Measurements from ENCODE around the gene PEX26.
"Not testable (repeated sequence)": the region's sequence is repeated elsewhere in the genome, so short reads cannot be mapped to it uniquely, and the experiment has no call there.

Gene PEX26

GRCh38 chr22:18056161-18056666 is 21.6 kb upstream of the PEX26 start:
- DNase-seq (ENCODE audit: low read depth in 2 of 2, low spot score in 1 of 2): no peak

DNA sequence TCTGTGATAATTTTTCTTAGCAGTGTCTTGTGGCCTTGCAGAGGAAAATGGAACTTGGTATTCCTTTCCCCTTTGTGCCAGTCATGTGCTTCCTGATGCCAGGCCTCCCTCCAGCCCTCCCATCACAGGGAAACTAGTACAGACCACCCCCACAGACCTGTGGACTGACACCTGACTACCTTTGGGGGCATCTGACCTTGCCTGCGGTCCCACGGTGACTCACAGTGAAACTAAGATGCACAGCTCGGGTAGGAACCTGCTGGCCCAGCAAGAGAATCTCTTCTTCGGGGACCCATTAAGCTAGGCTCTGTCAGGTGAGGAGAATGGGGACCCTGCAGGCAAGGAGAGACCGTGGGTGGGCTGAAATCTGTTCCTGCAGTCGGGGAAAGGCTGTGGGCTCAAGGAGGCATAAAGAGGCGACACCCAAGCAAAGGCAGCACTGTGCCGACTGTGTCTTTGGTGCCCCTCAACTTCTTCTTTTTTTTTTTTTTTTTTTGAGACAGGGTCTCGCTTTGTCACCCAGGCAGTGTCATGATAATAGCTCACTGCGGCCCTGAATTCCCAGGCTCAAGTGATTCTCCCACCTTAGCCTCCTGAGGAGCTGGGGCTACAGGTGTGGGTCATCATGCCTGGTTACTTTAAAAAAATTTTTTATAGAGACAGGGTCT is 20.8 kb upstream of the PEX26 start:
- DNase-seq (ENCODE audit: low read depth in 2 of 2, low spot score in 1 of 2): no peak

- no peak for DNase-seq (ENCODE audit: low read depth in 2 of 2, low spot score in 1 of 2)
These were observed 20.1 kb upstream of the PEX26 start for GRCh38 chr22:18057568-18058209.

- DNase-seq (ENCODE audit: low read depth in 2 of 2, low spot score in 1 of 2): no peak
These were observed 19.3 kb upstream of the PEX26 start for GRCh38 chr22:18058371-18059093.

DNA sequence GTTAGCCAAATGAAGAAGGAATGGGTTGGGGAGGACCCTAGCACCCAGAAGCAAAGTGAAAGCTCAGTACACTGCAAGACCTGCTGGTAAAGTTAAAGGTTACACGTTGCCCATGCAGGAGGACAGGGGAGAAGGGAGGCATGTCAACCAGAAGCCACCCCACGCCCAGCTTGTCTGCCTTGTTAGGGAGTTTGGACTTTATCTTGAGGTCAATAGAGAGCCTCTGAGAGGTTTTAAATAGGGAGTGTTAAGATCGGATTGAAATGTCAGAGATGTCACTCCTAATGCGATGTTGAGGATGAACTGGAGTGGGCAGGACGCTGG is 18.7 kb upstream of the PEX26 start:
- DNase-seq (ENCODE audit: low read depth in 2 of 2, low spot score in 1 of 2): no peak

GRCh38 chr22:18059473-18059872 is 18.3 kb upstream of the PEX26 start:
- DNase-seq (ENCODE audit: low read depth in 2 of 2, low spot score in 1 of 2): no peak

DNA sequence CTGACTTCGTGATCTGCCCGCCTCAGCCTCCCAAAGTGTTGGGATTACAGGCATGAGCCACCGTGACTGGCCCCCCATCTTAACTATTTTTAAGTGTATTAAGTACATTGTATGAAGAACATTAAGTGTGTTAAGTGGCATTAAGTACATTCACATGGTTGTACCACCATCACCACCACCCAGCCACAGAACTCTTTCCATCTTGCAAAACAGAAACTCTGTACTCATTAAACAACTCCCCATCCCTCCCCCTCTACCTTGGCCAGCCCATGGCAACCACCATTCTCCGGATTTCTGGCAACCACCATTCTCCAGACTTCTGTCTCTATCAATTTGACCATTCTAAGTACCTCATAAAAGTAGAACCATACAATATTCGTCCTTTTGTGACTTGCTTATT is 17.8 kb upstream of the PEX26 start:
- no peak for DNase-seq (ENCODE audit: low read depth in 2 of 2, low spot score in 1 of 2)

DNA sequence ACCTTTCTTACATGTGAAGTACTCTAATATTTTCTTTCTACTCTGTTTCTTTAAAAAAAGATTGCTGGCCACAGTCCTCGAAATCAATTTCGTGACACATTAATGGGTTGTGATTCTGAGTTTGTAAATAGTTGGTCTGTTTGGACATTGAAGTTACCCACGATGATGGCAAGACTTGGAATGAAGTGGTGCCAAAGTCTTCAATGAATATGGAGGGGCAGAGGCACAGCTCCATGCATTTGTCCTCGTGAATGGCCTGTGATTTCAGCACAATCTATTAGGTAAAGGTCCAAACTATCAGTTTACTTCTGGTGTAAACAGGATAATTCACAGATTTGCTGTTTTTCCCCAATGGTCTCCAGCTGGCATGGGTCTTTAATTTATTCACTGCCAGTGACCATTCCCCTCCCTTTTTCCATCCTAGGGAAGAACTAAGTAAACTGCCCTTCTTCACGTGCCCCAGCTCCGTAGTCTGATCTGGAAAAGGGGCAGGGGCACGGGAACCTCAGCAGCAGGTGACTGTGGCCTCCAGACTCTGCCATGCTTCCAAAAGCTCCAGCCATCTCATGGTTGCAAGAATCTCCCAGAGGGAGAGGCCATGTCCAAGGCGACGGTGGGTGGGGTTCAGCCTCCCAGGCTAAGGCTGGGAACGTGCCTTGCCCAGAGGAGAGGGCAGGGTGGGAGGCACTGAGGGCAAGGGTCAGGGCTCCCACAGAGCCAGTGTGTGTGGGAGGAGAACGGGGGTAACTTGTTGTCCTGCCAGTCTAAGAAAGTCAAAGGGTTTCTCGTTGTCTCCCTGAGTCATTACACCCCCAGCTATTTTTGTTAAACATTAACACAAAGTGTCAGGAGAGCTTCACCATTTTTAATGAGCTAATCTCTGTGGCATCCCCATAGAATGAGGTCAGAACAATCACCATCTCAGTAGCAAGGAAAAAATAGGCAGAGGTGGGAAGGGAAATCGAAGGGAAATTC is 16.9 kb upstream of the PEX26 start:
- no peak for DNase-seq (ENCODE audit: low read depth in 2 of 2, low spot score in 1 of 2)

DNA sequence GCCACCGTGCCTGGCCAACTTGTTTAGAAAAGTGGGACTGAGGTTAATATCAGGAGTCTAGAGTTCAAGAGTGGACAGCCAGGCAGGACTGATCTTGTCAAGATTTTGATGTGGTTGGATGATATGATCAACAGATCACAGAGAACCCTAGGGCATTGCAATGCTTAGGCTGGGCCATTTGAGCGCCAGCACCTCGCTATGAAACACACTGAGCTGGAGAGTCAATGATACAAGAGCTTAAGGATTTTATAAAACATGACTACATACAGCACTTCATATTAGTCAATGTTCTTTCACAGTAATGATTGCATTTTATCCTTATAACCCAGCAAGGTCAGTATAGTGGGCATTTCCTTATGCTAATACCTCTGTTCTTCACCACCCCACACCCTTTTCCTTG is 15.4 kb upstream of the PEX26 start:
- DNase-seq (ENCODE audit: low read depth in 2 of 2, low spot score in 1 of 2): no peak

DNA sequence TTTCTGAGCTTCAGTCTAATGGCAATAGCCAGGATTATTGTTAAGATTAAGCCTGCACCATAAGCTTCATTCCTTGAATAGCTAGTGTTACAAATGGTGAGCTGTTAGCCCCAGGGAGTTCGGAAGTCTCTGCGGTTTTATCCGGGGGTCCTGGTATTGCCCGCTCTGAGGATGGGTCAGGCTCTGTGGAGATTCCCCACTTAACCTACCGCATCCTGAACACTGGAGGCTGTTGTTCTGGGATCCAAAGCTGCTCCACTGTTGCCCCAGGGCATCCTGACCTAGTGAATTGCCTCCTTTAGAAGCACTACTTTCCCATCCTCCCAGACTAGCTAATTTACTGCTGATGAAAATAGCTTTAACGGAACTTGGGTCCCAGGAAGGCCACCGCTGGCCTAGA is 14.5 kb upstream of the PEX26 start:
- DNase-seq (ENCODE audit: low read depth in 2 of 2, low spot score in 1 of 2): no peak

DNA sequence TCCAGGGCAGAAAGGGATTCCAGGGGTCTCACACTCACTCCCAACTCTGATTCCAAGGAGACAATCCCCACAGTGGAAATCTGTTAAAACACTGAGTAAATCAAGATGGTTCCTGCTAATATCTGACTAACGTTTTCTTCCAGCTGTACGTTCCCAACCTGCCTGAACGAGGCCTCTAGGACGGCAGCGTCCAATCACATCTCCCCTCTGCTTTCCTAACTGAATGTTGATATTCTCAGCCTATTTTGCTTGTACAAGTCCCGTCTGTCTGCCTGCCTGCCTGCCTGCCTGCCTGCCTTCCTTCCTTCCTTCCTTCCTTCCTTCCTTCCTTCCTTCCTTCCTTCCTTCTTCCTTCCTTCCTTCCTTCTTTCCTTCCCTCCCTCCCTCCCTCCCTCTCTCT is 14.1 kb upstream of the PEX26 start:
- DNase-seq (ENCODE audit: low read depth in 2 of 2, low spot score in 1 of 2): not testable (repeated sequence)

GRCh38 chr22:18064636-18065035 is 13.2 kb upstream of the PEX26 start:
- no peak for DNase-seq (ENCODE audit: low read depth in 2 of 2, low spot score in 1 of 2)

DNA sequence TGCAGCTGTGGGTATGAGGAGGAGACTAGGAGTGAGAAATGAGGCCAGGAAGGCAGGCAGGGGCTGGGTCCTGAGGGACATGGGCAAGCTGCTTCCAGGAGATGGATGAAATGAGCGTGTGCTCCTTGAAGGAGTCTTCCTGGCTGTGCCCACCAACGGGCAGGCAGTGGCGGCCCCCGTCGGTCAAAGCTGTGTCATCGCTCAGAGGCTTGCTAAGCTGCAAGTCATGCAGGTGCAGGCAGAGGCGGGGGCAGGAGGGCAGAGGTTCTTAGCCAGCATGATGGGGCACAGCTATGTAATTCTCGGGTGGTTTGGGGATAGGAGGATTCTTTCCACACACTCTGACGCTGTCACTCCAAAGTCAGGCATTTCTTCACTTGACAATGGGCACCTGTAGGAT is 12.5 kb upstream of the PEX26 start:
- no peak for DNase-seq (ENCODE audit: low read depth in 2 of 2, low spot score in 1 of 2)

DNA sequence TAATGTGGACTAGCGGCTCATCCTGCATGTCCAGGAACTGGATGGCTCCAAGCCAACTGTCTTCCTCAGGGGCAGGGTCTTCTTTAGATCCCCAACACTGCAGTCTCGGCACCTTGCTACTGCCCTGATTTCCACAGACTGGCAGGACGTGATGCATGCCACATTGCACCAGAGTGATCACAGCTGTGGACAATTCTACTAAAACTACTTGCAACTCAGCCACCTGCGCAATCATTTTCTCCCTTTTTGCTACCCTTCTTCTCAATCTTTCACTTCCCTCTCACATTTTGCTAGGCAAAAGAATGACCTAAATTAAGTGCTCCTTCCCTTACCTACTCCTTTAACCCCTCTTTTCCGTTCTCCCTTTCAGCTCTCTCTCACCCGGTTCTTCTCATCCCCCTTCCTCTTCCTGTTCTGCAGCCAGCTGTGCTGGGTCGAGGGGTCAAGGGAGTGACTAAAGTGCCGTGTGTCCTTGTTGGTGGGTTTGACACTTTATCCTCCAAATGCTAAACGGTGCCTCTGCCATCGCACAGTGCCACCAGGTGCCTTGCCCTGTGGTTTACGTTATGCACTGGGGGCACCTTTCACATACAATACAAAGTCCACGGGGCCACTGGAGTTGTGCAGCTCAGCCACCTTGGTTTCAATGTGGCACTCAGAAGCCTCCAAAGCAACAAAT is 11.5 kb upstream of the PEX26 start:
- DNase-seq (ENCODE audit: low read depth in 2 of 2, low spot score in 1 of 2): no peak

DNA sequence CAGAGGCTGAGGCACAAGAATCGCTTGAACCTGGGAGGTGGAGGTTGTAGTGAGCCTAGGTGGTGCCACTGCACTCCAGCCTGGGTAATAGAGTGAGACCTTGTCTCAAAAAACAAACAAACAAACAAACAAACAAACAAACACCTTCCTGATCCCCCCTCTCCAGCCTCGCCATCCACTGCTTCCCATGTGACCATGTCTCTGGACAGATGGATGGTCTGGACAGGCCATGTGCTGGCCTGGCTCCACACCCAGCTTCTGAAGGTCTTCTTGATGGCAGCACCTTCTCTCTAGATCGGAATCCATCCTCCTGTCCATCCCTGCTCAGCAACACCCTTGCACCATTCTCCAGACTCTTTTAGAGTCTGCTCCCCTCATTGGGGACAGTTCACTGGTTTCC is 10.7 kb upstream of the PEX26 start:
- no peak for DNase-seq (ENCODE audit: low read depth in 2 of 2, low spot score in 1 of 2)

GRCh38 chr22:18067548-18068341 is 10.0 kb upstream of the PEX26 start:
- DNase-seq (ENCODE audit: low read depth in 2 of 2, low spot score in 1 of 2): no peak

DNA sequence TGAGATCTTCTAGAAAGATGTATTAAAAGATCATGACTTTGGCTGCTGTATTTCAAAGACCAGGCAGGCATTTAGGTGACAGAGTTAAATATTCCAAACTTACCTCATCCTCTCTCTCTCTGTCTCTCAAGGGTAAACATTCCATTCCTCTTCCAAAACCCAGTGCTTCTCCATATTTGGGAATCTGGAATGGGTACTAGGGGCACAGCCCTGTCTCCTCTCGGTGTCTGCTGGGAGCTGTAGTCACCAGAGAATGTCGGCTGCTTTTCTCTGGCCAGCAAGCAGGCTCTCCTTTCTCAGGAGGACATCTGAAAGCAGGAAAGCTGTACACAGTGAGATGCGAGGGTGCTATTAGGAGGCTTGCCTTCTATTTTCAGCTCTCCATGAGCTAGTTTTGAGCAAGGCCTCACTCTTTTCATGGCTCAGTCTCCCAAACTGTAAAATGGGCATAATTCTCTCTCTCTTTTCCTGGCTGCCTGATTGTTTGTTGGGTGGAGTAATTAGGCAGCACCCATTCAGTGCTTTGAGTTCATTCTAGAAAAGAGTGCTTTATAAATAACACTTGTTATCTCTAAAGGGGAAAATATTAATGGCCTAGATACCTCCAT is 9.3 kb upstream of the PEX26 start:
- no peak for DNase-seq (ENCODE audit: low read depth in 2 of 2, low spot score in 1 of 2)

GRCh38 chr22:18069041-18069440 is 8.7 kb upstream of the PEX26 start:
- DNase-seq (ENCODE audit: low read depth in 2 of 2, low spot score in 1 of 2): no peak

GRCh38 chr22:18070041-18070440 is 7.7 kb upstream of the PEX26 start:
- no peak for DNase-seq (ENCODE audit: low read depth in 2 of 2, low spot score in 1 of 2)

All from stimulated activated CD8-positive, alpha-beta memory T cell treated with anti-CD3 and anti-CD28 coated beads, Interleukin-4, amount 100 ng/mL, for 1 hour (primary cell).